Measurements from ENCODE around the gene ASPDH. TPM values are rescaled to one million over a fixed set of nuclear protein-coding genes. Genes with fewer than 3 reads are reported as not detected.

ASPDH gene
- total RNA-seq = not detected in 2 replicates

GRCh38 chr19:50513746-50514345 is at the start of gene ASPDH:
Gene ASPDH, minus strand, starts transcription at chr19:50513913. Its CDS starts 90 bp downstream, at chr19:50513823.

GRCh38 chr19:50511069-50511822 is 2.5 kb downstream of the ASPDH start, which contains the start of gene JOSD2:
Gene JOSD2, minus strand, starts transcription at chr19:50511191. Its CDS starts 760 bp downstream, at chr19:50510431.

GRCh38 chr19:50476224-50476906 is 37.3 kb downstream of the ASPDH start, which contains the start of the genes EMC10 and GARIN5A:
Gene EMC10, plus strand, starts transcription at chr19:50476507. Its CDS starts 38 bp downstream, at chr19:50476545.
Gene GARIN5A, minus strand, starts transcription at chr19:50476848. Its CDS starts 460 bp downstream, at chr19:50476388.

Other genes with a start within 250 kb of the ASPDH start
- gene KCNC3, start 184.5 kb downstream of the ASPDH start, total RNA-seq = 0.33 and 0.43 TPM in 2 replicates
- gene NAPSA, start 148.3 kb downstream of the ASPDH start, total RNA-seq = under 0.01 and 0.11 TPM in 2 replicates
- 53.5 and 66.0 TPM in 2 replicates for gene NR1H2, start 137.5 kb downstream of the ASPDH start, total RNA-seq
- 24.1 and 33.6 TPM in 2 replicates for gene POLD1, start 129.6 kb downstream of the ASPDH start, total RNA-seq
- gene SPIB, start 95.0 kb downstream of the ASPDH start, total RNA-seq = not detected in 2 replicates
- gene MYBPC2, start 81.0 kb downstream of the ASPDH start, total RNA-seq = under 0.01 TPM in 2 replicates
- gene EMC10, start 37.4 kb downstream of the ASPDH start, total RNA-seq = 75.2 and 81.7 TPM in 2 replicates
- gene GARIN5A, start 37.1 kb downstream of the ASPDH start, total RNA-seq = 0.11 and 0.17 TPM in 2 replicates
- gene JOSD2, start 2.7 kb downstream of the ASPDH start, total RNA-seq = 22.5 and 25.8 TPM in 2 replicates
- gene LRRC4B, start 54.5 kb upstream of the ASPDH start, total RNA-seq = under 0.01 TPM in 2 replicates
- not detected in 2 replicates for gene SYT3, start 126.0 kb upstream of the ASPDH start, total RNA-seq
- gene C19orf81, start 135.5 kb upstream of the ASPDH start, total RNA-seq = not detected in 2 replicates
- not detected in 2 replicates for gene SHANK1, start 205.9 kb upstream of the ASPDH start, total RNA-seq
- 0.34 and 1.6 TPM in 2 replicates for gene CLEC11A, start 209.5 kb upstream of the ASPDH start, total RNA-seq